ENCODE data around the gene ZSCAN22.
"Not testable (repeated sequence)": the region's sequence is repeated elsewhere in the genome, so short reads cannot be mapped to it uniquely, and the experiment has no call there.

Gene ZSCAN22

GRCh38 chr19:58368561-58369360 lies 42.0 kb downstream of the ZSCAN22 start:
- Histone ChIP-seq H3K4me1 (ENCODE audit: control extremely low read depth in 1 of 4, control insufficient read depth in 4 of 4, insufficient read depth in 4 of 4, low read length in 3 of 4) (peaks cover 2 to 16% (median 10%) of the 10 kb centered on the region in 4 experiments), H3K27me3 (replicated peaks in 2 of 5; ENCODE audit: control insufficient read depth in 4 of 5, insufficient read depth in 5 of 5, low read length in 4 of 5) (no peaks in the 10 kb centered on the region), H3K36me3 (ENCODE audit: control insufficient read depth in 4 of 4, insufficient read depth in 4 of 4, low read length in 3 of 4) (peaks cover 0 to 9% (median 1%) of the 10 kb centered on the region in 4 experiments), H3K27ac (ENCODE audit: insufficient read depth in 1 of 2, low read depth in 1 of 2, low read length in 2 of 2, poor library complexity in 1 of 2, severe bottlenecking in 2 of 2) (no peak overlapping the region), H3K4me3 (ENCODE audit: control insufficient read depth in 1 of 7, extremely low read depth in 1 of 7, insufficient read depth in 4 of 7, low read depth in 2 of 7, low read length in 6 of 7) (no peak overlapping the region), H3K9me3 (ENCODE audit: control extremely low read depth in 1 of 5, control insufficient read depth in 4 of 5, insufficient read depth in 2 of 5, low read depth in 1 of 5, low read length in 4 of 5) (peaks cover 0 to 3% (median 0%) of the 10 kb centered on the region in 5 experiments)
- CTCF ChIA-PET = interaction anchor here (1.6 kb wide), 1 partner anchor 11 kb away, joined by 6 read pairs; no protein-coding TSS in a partner anchor
- 98% methylated on average over 67 of the region's 68 CpGs for WGBS (ENCODE audit: insufficient coverage)
- POLR2A ChIA-PET = no interaction called here
- DNase-seq = no peak

- 97% methylated on average over 13 of the region's 15 CpGs for WGBS (ENCODE audit: insufficient coverage)
- no peaks in the 10 kb centered on the region for H3K4me1 ChIP-seq (ENCODE audit: control extremely low read depth in 1 of 4, control insufficient read depth in 4 of 4, insufficient read depth in 4 of 4, low read length in 3 of 4)
These were observed 45.7 kb downstream of the ZSCAN22 start for GRCh38 chr19:58372311-58373133.

GRCh38 chr19:58374200-58374599 lies 47.4 kb downstream of the ZSCAN22 start:
- Histone ChIP-seq H3K4me1 (ENCODE audit: control extremely low read depth in 1 of 4, control insufficient read depth in 4 of 4, insufficient read depth in 4 of 4, low read length in 3 of 4) (no peaks in the 10 kb centered on the region), H3K27ac (ENCODE audit: insufficient read depth in 1 of 2, low read depth in 1 of 2, low read length in 2 of 2, poor library complexity in 1 of 2, severe bottlenecking in 2 of 2) (no peak overlapping the region), H3K36me3 (ENCODE audit: control insufficient read depth in 4 of 4, insufficient read depth in 4 of 4, low read length in 3 of 4) (no peaks in the 10 kb centered on the region), H3K4me3 (ENCODE audit: control insufficient read depth in 1 of 7, extremely low read depth in 1 of 7, insufficient read depth in 4 of 7, low read depth in 2 of 7, low read length in 6 of 7) (no peak overlapping the region), H3K27me3 (replicated peaks in 2 of 5; ENCODE audit: control insufficient read depth in 4 of 5, insufficient read depth in 5 of 5, low read length in 4 of 5) (no peaks in the 10 kb centered on the region), H3K9me3 (ENCODE audit: control extremely low read depth in 1 of 5, control insufficient read depth in 4 of 5, insufficient read depth in 2 of 5, low read depth in 1 of 5, low read length in 4 of 5) (no peaks in the 10 kb centered on the region)
- no CpG with 5 or more reads among the region's 4 CpGs for WGBS (ENCODE audit: insufficient coverage)
- CTCF ChIA-PET = interaction anchor here (1.2 to 1.7 kb wide), 6 partner anchors 9 to 143 kb away, joined by 3 to 6 read pairs (median 4); no protein-coding TSS in a partner anchor
- no peak for DNase-seq
- POLR2A ChIA-PET = no interaction called here

More at GRCh38 chr19:58372311-58373133, 45.7 kb downstream of the ZSCAN22 start:
- peaks cover 0 to 3% (median 0%) of the 10 kb centered on the region in 5 experiments for H3K9me3 ChIP-seq (ENCODE audit: control extremely low read depth in 1 of 5, control insufficient read depth in 4 of 5, insufficient read depth in 2 of 5, low read depth in 1 of 5, low read length in 4 of 5)
- H3K36me3 ChIP-seq (ENCODE audit: control insufficient read depth in 4 of 4, insufficient read depth in 4 of 4, low read length in 3 of 4) = peaks cover 0 to 3% (median 0%) of the 10 kb centered on the region in 4 experiments
- H3K27me3 ChIP-seq (replicated peaks in 2 of 5; ENCODE audit: control insufficient read depth in 4 of 5, insufficient read depth in 5 of 5, low read length in 4 of 5) = no peaks in the 10 kb centered on the region
- POLR2A ChIA-PET = interaction anchor here (1.0 kb wide), 1 partner anchor 10 kb away, joined by 4 read pairs; the partner anchor contains the start of gene ZNF497
- no peak overlapping the region for H3K4me3 ChIP-seq (ENCODE audit: control insufficient read depth in 1 of 7, extremely low read depth in 1 of 7, insufficient read depth in 4 of 7, low read depth in 2 of 7, low read length in 6 of 7)
- no peak overlapping the region for H3K27ac ChIP-seq (ENCODE audit: insufficient read depth in 1 of 2, low read depth in 1 of 2, low read length in 2 of 2, poor library complexity in 1 of 2, severe bottlenecking in 2 of 2)
- CTCF ChIA-PET = interaction anchor here (0.9 to 1.7 kb wide), 5 partner anchors 8 to 43 kb away, joined by 3 to 6 read pairs (median 4); partner anchors contain the start of gene ZNF497
- DNase-seq = peak in 1 of 3 donors; percentile 33

GRCh38 chr19:58376724-58377123 lies 49.9 kb downstream of the ZSCAN22 start:
- H3K4me3 ChIP-seq (ENCODE audit: control insufficient read depth in 1 of 7, extremely low read depth in 1 of 7, insufficient read depth in 4 of 7, low read depth in 2 of 7, low read length in 6 of 7); H3K36me3 ChIP-seq (ENCODE audit: control insufficient read depth in 4 of 4, insufficient read depth in 4 of 4, low read length in 3 of 4); DNase-seq; H3K27ac ChIP-seq (ENCODE audit: insufficient read depth in 1 of 2, low read depth in 1 of 2, low read length in 2 of 2, poor library complexity in 1 of 2, severe bottlenecking in 2 of 2); H3K27me3 ChIP-seq (replicated peaks in 2 of 5; ENCODE audit: control insufficient read depth in 4 of 5, insufficient read depth in 5 of 5, low read length in 4 of 5); H3K9me3 ChIP-seq (ENCODE audit: control extremely low read depth in 1 of 5, control insufficient read depth in 4 of 5, insufficient read depth in 2 of 5, low read depth in 1 of 5, low read length in 4 of 5); POLR2A ChIA-PET; CTCF ChIA-PET: not testable (repeated sequence)
- WGBS (ENCODE audit: insufficient coverage) = 100% methylated on average over 4 of the region's 7 CpGs
- H3K4me1 ChIP-seq (ENCODE audit: control extremely low read depth in 1 of 4, control insufficient read depth in 4 of 4, insufficient read depth in 4 of 4, low read length in 3 of 4) = peaks cover 0 to 17% (median 16%) of the 10 kb centered on the region in 4 experiments

GRCh38 chr19:58379246-58379645 lies 52.5 kb downstream of the ZSCAN22 start:
- Histone ChIP-seq H3K4me1 (ENCODE audit: control extremely low read depth in 1 of 4, control insufficient read depth in 4 of 4, insufficient read depth in 4 of 4, low read length in 3 of 4) (peaks cover 0 to 27% (median 22%) of the 10 kb centered on the region in 4 experiments), H3K27me3 (replicated peaks in 2 of 5; ENCODE audit: control insufficient read depth in 4 of 5, insufficient read depth in 5 of 5, low read length in 4 of 5) (no peaks in the 10 kb centered on the region), H3K4me3 (ENCODE audit: control insufficient read depth in 1 of 7, extremely low read depth in 1 of 7, insufficient read depth in 4 of 7, low read depth in 2 of 7, low read length in 6 of 7) (no peak overlapping the region), H3K9me3 (ENCODE audit: control extremely low read depth in 1 of 5, control insufficient read depth in 4 of 5, insufficient read depth in 2 of 5, low read depth in 1 of 5, low read length in 4 of 5) (no peaks in the 10 kb centered on the region), H3K36me3 (ENCODE audit: control insufficient read depth in 4 of 4, insufficient read depth in 4 of 4, low read length in 3 of 4) (no peaks in the 10 kb centered on the region), H3K27ac (ENCODE audit: insufficient read depth in 1 of 2, low read depth in 1 of 2, low read length in 2 of 2, poor library complexity in 1 of 2, severe bottlenecking in 2 of 2) (no peak overlapping the region)
- ChIA-PET POLR2A (no interaction called here), CTCF (interaction anchor here (0.8 to 1.5 kb wide), 4 partner anchors 10 to 29 kb away, joined by 3 to 6 read pairs (median 4); partner anchors contain the start of gene ZNF584)
- 89% methylated on average over 5 of the region's 6 CpGs for WGBS (ENCODE audit: insufficient coverage)
- DNase-seq = no peak

GRCh38 chr19:58380037-58380661 lies 53.4 kb downstream of the ZSCAN22 start:
- no peaks in the 10 kb centered on the region for H3K27me3 ChIP-seq (replicated peaks in 2 of 5; ENCODE audit: control insufficient read depth in 4 of 5, insufficient read depth in 5 of 5, low read length in 4 of 5)
- POLR2A ChIA-PET = interaction anchor here (0.5 kb wide), 1 partner anchor 177 kb away, joined by 3 read pairs; no protein-coding TSS in a partner anchor

More at GRCh38 chr19:58380037-58380661, 53.4 kb downstream of the ZSCAN22 start:
- H3K4me1 ChIP-seq (ENCODE audit: control extremely low read depth in 1 of 4, control insufficient read depth in 4 of 4, insufficient read depth in 4 of 4, low read length in 3 of 4) = peaks cover 0 to 27% (median 24%) of the 10 kb centered on the region in 4 experiments
- peak overlapping the region; percentile 56 to 80 (median 74) for H3K4me3 ChIP-seq (ENCODE audit: control insufficient read depth in 1 of 7, extremely low read depth in 1 of 7, insufficient read depth in 4 of 7, low read depth in 2 of 7, low read length in 6 of 7)
- H3K9me3 ChIP-seq (ENCODE audit: control extremely low read depth in 1 of 5, control insufficient read depth in 4 of 5, insufficient read depth in 2 of 5, low read depth in 1 of 5, low read length in 4 of 5) = no peaks in the 10 kb centered on the region
- no peaks in the 10 kb centered on the region for H3K36me3 ChIP-seq (ENCODE audit: control insufficient read depth in 4 of 4, insufficient read depth in 4 of 4, low read length in 3 of 4)
- 10% methylated on average over 23 of the region's 24 CpGs for WGBS (ENCODE audit: insufficient coverage)
- CTCF ChIA-PET = interaction anchor here (0.8 to 1.5 kb wide), 4 partner anchors 11 to 28 kb away, joined by 3 to 6 read pairs (median 4); partner anchors contain the start of gene ZNF584
- H3K27ac ChIP-seq (ENCODE audit: insufficient read depth in 1 of 2, low read depth in 1 of 2, low read length in 2 of 2, poor library complexity in 1 of 2, severe bottlenecking in 2 of 2) = peak overlapping the region; percentile 41 to 87
- no peak for DNase-seq
